ENCODE measurements around the gene SLIT1. TPM values are rescaled to one million over a fixed set of nuclear protein-coding genes. Genes with fewer than 3 reads are reported as not detected.

The SLIT1 gene
- total RNA-seq, 4 donors from 2014 or later, result under 0.01 to 0.78 (median 0.15) TPM

DNA sequence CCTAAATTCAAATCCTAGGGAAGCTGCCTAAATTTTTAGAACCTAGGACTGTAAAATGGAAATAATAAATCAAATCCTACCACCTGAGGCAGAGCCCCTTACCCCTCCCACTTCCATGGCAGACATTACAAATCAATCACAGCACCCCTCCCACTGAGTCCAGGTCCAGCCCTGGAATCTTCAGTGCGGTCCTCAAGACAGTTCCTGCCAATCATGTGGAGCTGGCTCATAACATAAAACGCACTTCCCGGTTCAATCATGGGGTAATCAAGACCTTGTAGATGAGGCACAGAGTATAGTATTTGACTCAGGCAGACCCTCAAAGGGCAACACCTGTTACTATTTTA lies 157.0 kb downstream of the SLIT1 start:
- intact Hi-C loops (cut with DNase I), result loop anchor here (10.0 kb wide), 1 partner anchor 384 kb away; no protein-coding TSS in a partner anchor
- DNase-seq, result no peak
- 93 to 96% methylated on average over 3 of the region's 3 CpGs for WGBS, 2 donors
- no peak overlapping the region for H3K4me3 ChIP-seq (replicated peaks in 1 of 3)
- H3K27me3 ChIP-seq, result no peaks in the 10 kb centered on the region
- TF ChIP-seq POLR2A (IDR thresholded peaks at IDR 0.05), result no peak
- no peak overlapping the region for H3K27ac ChIP-seq
- H3K9me3 ChIP-seq, result no peaks in the 10 kb centered on the region
- no peaks in the 10 kb centered on the region for H3K4me1 ChIP-seq
- no peaks in the 10 kb centered on the region for H3K36me3 ChIP-seq

DNA sequence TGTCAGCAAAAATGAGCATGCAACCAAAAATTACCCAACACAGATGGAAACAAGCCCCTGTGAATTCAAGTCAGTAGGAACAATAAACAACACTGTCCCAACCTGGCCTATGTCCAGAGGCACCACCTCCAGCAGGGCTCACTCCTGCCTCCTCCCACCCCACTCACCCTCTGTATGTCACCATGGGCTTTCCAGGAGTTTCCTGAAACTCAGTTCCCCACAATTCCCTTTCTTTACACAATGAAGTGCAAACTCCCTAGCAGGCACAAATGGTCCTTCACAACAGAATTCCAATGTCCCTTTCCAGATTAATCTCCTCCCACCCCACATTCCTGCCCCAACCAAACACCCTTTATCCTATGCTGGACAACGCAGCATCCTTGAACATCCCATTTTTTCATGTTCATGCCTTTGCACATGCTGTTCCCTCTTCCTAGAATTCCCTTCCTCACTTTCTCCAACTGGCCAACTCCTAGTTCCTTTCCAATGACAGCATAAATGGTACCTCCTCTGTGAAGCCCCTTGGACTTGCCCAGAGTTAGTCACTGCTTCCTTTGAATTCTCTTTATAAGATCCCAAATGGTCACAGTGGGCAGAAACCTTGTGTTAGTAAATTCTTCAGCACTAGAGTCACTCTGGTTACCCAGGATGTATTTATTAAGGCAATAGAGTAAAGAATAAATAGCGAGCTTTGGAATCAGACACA lies 157.5 kb downstream of the SLIT1 start:
- intact Hi-C loops (cut with DNase I), result loop anchor here (10.0 kb wide), 1 partner anchor 383 kb away; no protein-coding TSS in a partner anchor
- Histone ChIP-seq H3K4me3 (replicated peaks in 1 of 3) (no peak overlapping the region), H3K9me3 (no peaks in the 10 kb centered on the region), H3K36me3 (no peaks in the 10 kb centered on the region), H3K27me3 (no peaks in the 10 kb centered on the region), H3K4me1 (no peaks in the 10 kb centered on the region), H3K27ac (no peak overlapping the region)
- TF ChIP-seq, protein P1, sequence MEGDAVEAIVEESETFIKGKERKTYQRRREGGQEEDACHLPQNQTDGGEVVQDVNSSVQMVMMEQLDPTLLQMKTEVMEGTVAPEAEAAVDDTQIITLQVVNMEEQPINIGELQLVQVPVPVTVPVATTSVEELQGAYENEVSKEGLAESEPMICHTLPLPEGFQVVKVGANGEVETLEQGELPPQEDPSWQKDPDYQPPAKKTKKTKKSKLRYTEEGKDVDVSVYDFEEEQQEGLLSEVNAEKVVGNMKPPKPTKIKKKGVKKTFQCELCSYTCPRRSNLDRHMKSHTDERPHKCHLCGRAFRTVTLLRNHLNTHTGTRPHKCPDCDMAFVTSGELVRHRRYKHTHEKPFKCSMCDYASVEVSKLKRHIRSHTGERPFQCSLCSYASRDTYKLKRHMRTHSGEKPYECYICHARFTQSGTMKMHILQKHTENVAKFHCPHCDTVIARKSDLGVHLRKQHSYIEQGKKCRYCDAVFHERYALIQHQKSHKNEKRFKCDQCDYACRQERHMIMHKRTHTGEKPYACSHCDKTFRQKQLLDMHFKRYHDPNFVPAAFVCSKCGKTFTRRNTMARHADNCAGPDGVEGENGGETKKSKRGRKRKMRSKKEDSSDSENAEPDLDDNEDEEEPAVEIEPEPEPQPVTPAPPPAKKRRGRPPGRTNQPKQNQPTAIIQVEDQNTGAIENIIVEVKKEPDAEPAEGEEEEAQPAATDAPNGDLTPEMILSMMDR (IDR thresholded peaks at IDR 0.05), result no peak
- TF ChIP-seq POLR2A (IDR thresholded peaks at IDR 0.05), result no peak
- no peak for DNase-seq
- WGBS, 2 donors, result 86 to 90% methylated on average over 2 of the region's 2 CpGs

DNA sequence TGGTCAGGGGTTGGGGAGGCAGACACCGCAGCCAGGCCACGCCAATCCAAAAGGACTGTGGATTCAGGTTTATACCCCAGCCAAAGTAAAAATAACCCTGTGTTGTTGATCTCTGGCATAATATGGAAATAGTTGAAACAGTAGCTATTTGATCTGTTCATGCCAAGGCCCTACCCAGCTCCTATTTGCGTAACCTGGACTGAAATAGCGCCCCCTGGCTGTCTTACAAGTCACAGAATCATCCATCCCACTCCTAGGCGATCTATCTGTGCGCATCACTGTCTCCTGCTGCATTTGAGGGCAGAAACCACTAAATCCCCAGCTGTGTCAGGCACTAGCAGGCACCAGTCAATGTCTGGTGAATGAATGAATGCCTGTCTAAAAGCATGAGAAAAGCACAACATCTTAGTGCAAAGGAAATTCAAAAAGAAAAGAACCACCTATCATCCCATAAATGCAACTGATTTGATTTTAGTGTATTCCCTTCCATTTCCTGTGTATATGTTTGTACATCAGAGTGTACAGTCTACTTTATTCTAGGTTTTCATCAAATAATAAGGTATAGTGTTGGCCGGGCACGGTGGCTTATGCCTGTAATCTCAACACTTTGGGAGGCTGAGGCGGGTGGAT lies 160.0 kb downstream of the SLIT1 start:
- no peak overlapping the region for H3K27ac ChIP-seq
- H3K9me3 ChIP-seq, result no peaks in the 10 kb centered on the region
- TF ChIP-seq POLR2A (IDR thresholded peaks at IDR 0.05), result no peak
- TF ChIP-seq, protein P1 (IDR thresholded peaks at IDR 0.05), result peak; percentile 29 to 62 (median 52)
- H3K27me3 ChIP-seq, result no peaks in the 10 kb centered on the region
- 68% methylated on average over 9 of the region's 9 CpGs for WGBS, 2 donors
- H3K4me3 ChIP-seq (replicated peaks in 1 of 3), result no peak overlapping the region
- intact Hi-C loops (cut with DNase I), result loop anchor here (10.0 kb wide), 1 partner anchor 381 kb away; no protein-coding TSS in a partner anchor
- no peaks in the 10 kb centered on the region for H3K36me3 ChIP-seq
- no peaks in the 10 kb centered on the region for H3K4me1 ChIP-seq
- DNase-seq, result peak; percentile 53 to 65

DNA sequence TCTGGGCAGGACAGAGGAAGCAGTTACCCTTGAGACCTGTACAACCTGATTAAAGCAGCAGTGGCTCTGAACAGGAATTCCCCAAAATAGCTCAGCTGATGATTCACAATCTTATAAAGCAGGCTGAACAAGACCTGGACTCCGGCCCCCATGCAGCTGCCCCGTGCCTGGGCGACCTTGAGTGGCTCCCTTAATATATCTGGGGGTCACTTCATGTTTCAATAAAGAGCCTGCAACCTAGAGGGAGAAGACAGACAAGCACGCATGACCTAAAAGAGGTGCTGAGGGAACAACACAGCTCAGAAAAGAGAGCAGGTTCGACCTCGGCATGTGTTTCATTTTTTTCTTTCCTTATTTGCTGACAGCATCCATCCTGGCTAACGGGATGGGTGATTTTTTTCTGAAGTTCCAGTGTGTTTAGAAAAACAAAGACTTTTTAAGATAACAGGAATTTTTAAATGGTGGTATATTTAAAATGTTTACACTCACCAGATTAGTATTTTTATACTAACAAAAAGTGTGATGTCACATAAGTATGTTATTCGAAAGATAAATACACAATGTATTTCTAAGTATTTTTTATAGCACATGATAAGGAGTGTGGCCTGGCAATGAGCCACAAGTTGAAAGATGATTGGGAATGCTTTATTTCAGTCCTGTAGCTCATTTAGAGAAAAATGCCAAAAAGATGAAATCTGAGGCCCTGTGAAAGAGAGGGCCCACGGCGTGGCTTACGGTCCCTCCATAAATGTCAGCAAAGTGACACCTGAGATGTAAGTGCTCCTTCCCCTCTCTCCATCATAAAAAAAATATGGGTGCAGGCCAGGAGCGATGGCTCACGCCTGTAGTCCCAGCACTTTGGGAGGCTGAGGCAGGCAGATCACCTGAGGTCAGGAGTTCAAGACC lies 161.3 kb downstream of the SLIT1 start:
- no peaks in the 10 kb centered on the region for H3K27me3 ChIP-seq
- intact Hi-C loops (cut with DNase I), result loop anchor here (10.0 kb wide), 1 partner anchor 380 kb away; no protein-coding TSS in a partner anchor
- no peaks in the 10 kb centered on the region for H3K36me3 ChIP-seq
- H3K4me1 ChIP-seq, result no peaks in the 10 kb centered on the region
- H3K9me3 ChIP-seq, result no peaks in the 10 kb centered on the region
- WGBS, 2 donors, result 60 to 63% methylated on average over 13 of the region's 13 CpGs
- H3K4me3 ChIP-seq (replicated peaks in 1 of 3), result no peak overlapping the region
- no peak for TF ChIP-seq POLR2A (IDR thresholded peaks at IDR 0.05)
- TF ChIP-seq, protein P1 (IDR thresholded peaks at IDR 0.05), result no peak
- DNase-seq, result no peak
- no peak overlapping the region for H3K27ac ChIP-seq

DNA sequence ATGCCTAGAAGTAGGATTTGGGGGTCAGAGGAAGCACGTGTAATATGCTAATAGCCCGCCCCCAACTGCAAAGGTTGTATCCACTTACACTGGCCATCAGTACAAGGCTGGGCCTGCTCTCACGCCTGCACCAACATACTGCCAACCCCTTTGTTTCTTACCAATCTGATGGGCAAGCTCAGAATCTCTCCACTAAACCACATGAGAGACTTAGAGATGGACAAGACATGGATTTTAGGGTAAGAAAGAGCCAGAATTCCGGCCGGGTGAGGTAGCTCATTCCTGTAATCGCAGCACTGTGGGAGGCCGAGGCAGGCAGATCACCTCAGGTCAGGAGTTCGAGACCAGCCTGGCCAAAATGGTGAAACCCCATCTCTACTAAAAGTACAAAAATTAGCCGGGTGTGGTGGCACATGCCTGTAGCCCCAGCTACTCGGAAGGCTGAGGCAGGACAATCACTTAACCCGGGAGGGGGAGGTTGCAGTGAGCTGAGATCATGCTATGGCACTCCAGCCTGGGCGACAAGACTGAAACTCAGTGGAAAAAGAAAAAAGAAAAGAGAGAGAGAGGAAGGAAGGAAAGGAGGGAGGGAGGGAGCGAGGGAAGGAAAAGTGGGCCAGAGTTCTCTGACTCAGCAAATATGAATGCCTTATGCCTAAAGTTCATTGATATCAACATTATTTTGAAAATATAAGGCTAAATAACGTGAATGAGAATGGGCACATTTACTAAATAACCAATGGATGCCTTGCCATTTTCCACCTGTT lies 162.2 kb downstream of the SLIT1 start:
- Histone ChIP-seq H3K36me3 (no peaks in the 10 kb centered on the region), H3K27ac (no peak overlapping the region), H3K9me3 (no peaks in the 10 kb centered on the region), H3K27me3 (no peaks in the 10 kb centered on the region), H3K4me1 (no peaks in the 10 kb centered on the region), H3K4me3 (replicated peaks in 1 of 3) (no peak overlapping the region)
- TF ChIP-seq, protein P1 (IDR thresholded peaks at IDR 0.05), result no peak
- no peak for TF ChIP-seq POLR2A (IDR thresholded peaks at IDR 0.05)
- intact Hi-C loops (cut with DNase I), result loop anchor here (10.0 kb wide), 1 partner anchor 379 kb away; no protein-coding TSS in a partner anchor
- DNase-seq, result no peak
- WGBS, 2 donors, result 83 to 85% methylated on average over 14 of the region's 14 CpGs

Data from thyroid gland (tissue), 4 donors.